Astrocyte of the spinal cord (primary cell): ENCODE results near the gene GPR33.
"Not testable (repeated sequence)": the region's sequence is repeated elsewhere in the genome, so short reads cannot be mapped to it uniquely, and the experiment has no call there.

Experiments used
- DNase-seq: peaks from one replicate; pipeline ENCODE4 v3.0.0; 2011; ENCODE audit warnings: low read depth, low spot score
- H3K4me3 ChIP-seq: 2 replicates; pipeline ENCODE4 v1.5.1; 2011; ENCODE audit warnings: low read depth, mild to moderate bottlenecking, low read length, moderate library complexity
- CTCF ChIP-seq: IDR thresholded peaks from 2 replicates; pipeline ENCODE4 v1.5.1; 2012; ENCODE audit warnings: low read depth, mild to moderate bottlenecking, low read length, inconsistent platforms
- in situ Hi-C: cut with HindIII; loops from 2 replicates; pipeline ENCODE4 v1.10.0; 2017; ENCODE audit warnings: low sequenced_read_pairs

The GPR33 gene

GRCh38 chr14:31476131-31476866 lies 11.5 kb downstream of the GPR33 start:
- no peak for DNase-seq

GRCh38 chr14:31466554-31466953 lies 21.3 kb downstream of the GPR33 start:
- H3K4me3 ChIP-seq = no peak overlapping the region
- no peak for DNase-seq
- in situ Hi-C loops = no loop called here
- TF ChIP-seq CTCF = no peak

More at GRCh38 chr14:31476131-31476866, 11.5 kb downstream of the GPR33 start:
- no peak for TF ChIP-seq CTCF
- in situ Hi-C loops = no loop called here
- no peak overlapping the region for H3K4me3 ChIP-seq

GRCh38 chr14:31465111-31465510 lies 22.7 kb downstream of the GPR33 start:
- TF ChIP-seq CTCF = no peak
- DNase-seq = peak; percentile 16
- in situ Hi-C loops = no loop called here
- H3K4me3 ChIP-seq = no peak overlapping the region

- H3K4me3 ChIP-seq, in situ Hi-C loops, DNase-seq: not testable (repeated sequence)
These were observed 25.4 kb downstream of the GPR33 start for GRCh38 chr14:31462450-31462849.

GRCh38 chr14:31461545-31461944 lies 26.3 kb downstream of the GPR33 start:
- no peak for TF ChIP-seq CTCF
- H3K4me3 ChIP-seq = no peak overlapping the region
- DNase-seq = no peak
- in situ Hi-C loops = no loop called here

GRCh38 chr14:31457665-31458659 lies 29.9 kb downstream of the GPR33 start:
- in situ Hi-C loops = no loop called here
- no peak for TF ChIP-seq CTCF
- no peak for DNase-seq
- peak overlapping the region; percentile 22 for H3K4me3 ChIP-seq
